Left ventricle myocardium inferior (tissue), 1 donor: ENCODE data around the gene KCNG3. TPM values are rescaled to one million over a fixed set of nuclear protein-coding genes. Genes with fewer than 3 reads are reported as not detected.

Experiments
- DNase-seq: peaks from one replicate; pipeline ENCODE4 v3.0.0-alpha.2; 2020
- H3K27ac ChIP-seq: fragments of 200-600 bp; replicated peaks from 2 replicates; pipeline ENCODE4 v1.8.0; 2021
- H3K27me3 ChIP-seq: fragments of 200-600 bp; 2 replicates; pipeline ENCODE4 v1.8.0; 2021; ENCODE audit warnings: low read depth
- H3K36me3 ChIP-seq: fragments of 200-600 bp; 2 replicates; pipeline ENCODE4 v1.8.0; 2021
- H3K4me1 ChIP-seq: fragments of 200-600 bp; 2 replicates; pipeline ENCODE4 v1.8.0; 2021
- H3K4me3 ChIP-seq: fragments of 200-600 bp; 2 replicates; pipeline ENCODE4 v1.8.0; 2021; ENCODE audit warnings: mild to moderate bottlenecking, moderate library complexity
- H3K9me3 ChIP-seq: fragments of 200-600 bp; replicated peaks from 2 replicates; pipeline ENCODE4 v1.8.0; 2021
- CTCF ChIP-seq: fragments of 200-600 bp; IDR thresholded peaks from 2 replicates; pipeline ENCODE4 v1.8.0; 2021; ENCODE audit warnings: antibody characterized with exemption, mild to moderate bottlenecking, borderline replicate concordance
- intact Hi-C: fragments of 100-400 bp; cut with micrococcal nuclease; formaldehyde crosslinking; loops from one replicate; pipeline ENCODE4 v1.11.0; 2022
- total RNA-seq: library from RNA; stranded (reverse); fragmentation: NEBNext Ultra II Directional; extraction: Animal tissue kit (Norgen Biotek cat#: 25700); gene quantifications from one replicate; pipeline ENCODE4 v1.2.1, GENCODE V29; 2021
- donor health status: DM: no; HTN: yes; CAD: no; lungs with severe emphysema.

Gene KCNG3
- total RNA-seq, 1 donor from 2014 or later = not detected

DNA sequence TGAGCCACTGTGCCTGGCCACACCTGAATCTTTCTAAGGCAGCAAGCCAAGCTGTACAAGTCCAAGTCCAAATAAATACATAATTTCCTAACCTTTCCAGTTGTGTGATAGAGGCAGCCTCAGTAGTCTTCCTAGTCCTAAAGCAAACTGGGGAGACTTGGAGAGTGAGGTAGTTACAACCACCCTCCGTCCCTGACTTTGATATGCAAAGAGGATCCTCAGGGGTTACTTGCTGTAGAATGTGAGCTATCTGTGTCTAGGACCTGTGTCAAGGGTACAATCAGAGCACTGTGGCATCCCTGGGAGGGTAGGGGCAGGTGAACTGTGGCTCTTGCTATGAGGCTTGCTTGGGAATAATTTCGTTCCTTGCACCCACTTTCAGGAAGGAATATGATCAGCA lies 28.3 kb upstream of the KCNG3 start:
- no peak for DNase-seq
- Histone ChIP-seq H3K4me1 (no peaks in the 10 kb centered on the region), H3K4me3 (no peak overlapping the region), H3K27ac (no peak overlapping the region), H3K36me3 (no peaks in the 10 kb centered on the region), H3K27me3 (peaks cover 4% of the 10 kb centered on the region), H3K9me3 (no peaks in the 10 kb centered on the region)
- intact Hi-C loops = no loop called here
- no peak for TF ChIP-seq CTCF

- DNase-seq = no peak
- H3K4me1 ChIP-seq = no peaks in the 10 kb centered on the region
- no peak overlapping the region for H3K27ac ChIP-seq
- TF ChIP-seq CTCF = no peak
- H3K4me3 ChIP-seq = no peak overlapping the region
- intact Hi-C loops = no loop called here
- H3K9me3 ChIP-seq = no peaks in the 10 kb centered on the region
- H3K36me3 ChIP-seq = no peaks in the 10 kb centered on the region
- peaks cover 4% of the 10 kb centered on the region for H3K27me3 ChIP-seq
Observed at GRCh38 chr2:42519624-42520023, 25.8 kb upstream of the KCNG3 start.

DNA sequence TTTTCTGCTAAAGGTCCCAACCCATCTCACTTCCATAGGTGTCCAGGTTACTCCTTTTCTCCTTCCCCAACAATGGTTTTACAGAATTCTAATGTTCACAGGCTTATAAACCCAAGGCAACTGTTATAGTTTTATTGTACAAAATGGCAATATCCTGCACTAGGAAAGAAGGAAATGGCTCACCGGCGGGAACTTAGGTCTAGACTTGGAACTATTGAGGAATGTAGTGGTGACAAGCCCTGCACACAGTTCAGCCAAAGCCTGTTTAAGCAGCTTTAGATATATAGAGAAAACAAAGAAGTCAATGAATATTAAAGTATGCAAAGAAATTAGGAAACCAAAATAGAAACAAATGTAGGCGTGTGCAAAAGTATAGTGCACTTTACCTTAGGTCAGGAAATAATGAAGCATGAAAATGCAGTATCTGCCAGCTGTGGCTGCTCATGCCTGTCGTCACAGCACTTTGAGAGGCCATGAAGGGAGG lies 22.7 kb upstream of the KCNG3 start:
- no peaks in the 10 kb centered on the region for H3K9me3 ChIP-seq
- no peak overlapping the region for H3K27ac ChIP-seq

DNA sequence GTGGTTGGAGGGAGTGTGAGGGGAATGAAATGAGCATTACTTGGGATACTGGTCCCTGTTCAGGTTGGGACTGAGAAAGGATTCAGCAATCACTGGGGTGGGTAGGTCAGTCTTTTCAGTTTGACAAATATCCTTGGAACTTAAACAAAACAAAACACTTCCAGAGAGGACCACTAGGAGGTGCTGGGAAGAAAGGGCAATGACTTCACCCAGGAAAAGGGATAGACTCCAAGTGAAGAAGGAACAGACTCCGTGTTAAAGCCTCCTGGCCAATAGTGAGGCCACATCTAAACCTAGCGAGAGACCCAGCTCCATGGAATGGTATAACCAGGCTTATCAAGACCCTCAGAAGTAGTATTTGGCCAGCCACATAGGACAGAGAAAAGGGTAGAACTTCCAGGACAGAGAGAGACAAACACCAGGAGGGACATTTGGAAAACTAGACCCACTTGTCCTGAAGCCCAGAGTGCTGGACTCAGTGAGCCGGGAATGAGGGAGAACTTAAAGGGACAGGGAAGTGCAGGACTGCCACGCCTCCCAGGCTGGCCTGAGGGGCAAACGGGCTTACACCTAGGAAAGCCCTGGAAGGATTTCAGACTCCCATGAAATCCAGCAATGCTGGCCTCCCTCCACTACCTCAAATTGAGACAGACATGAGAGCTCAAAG lies 19.6 kb upstream of the KCNG3 start:
- intact Hi-C loops = no loop called here
- Histone ChIP-seq H3K36me3 (no peaks in the 10 kb centered on the region), H3K27ac (no peak overlapping the region), H3K4me1 (no peaks in the 10 kb centered on the region), H3K4me3 (no peak overlapping the region), H3K9me3 (no peaks in the 10 kb centered on the region), H3K27me3 (peaks cover 7% of the 10 kb centered on the region)
- peak; percentile 68 for TF ChIP-seq CTCF
- DNase-seq = no peak

More for the DNA sequence above, 22.7 kb upstream of the KCNG3 start:
- no peak for TF ChIP-seq CTCF
- DNase-seq = no peak
- Histone ChIP-seq H3K4me1 (no peaks in the 10 kb centered on the region), H3K4me3 (no peak overlapping the region), H3K36me3 (no peaks in the 10 kb centered on the region), H3K27me3 (no peaks in the 10 kb centered on the region)
- intact Hi-C loops = no loop called here

DNA sequence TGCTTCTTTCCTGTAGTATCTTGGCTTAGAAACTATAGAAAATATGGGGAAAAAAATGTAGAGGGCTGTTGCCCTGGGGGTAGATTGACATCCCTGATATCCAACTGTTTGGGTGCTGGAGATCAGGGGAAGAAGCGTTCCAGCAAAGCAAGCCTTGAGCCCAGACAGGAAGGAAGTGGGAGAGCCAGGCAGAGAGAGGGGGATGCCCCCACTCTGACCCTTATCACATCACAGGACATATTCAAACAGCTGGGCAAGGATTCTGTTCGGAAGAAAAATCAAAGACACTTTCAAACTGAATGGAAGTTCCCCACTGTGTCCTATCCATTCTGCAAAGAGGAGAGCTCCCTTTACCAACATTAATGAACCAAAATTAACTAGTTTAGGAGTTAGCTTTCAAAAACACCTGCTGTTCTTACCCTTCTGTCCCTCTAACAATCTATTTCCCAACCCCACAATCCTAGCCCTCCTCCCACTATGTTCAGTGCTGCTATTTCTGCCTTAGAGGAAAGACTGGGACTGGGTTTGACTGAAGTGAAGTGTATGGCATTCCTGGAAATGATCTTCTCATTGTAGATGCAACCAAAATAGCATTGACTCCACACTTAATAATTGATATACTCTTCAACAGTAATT lies 16.9 kb upstream of the KCNG3 start:
- Histone ChIP-seq H3K4me3 (no peak overlapping the region), H3K27ac (no peak overlapping the region), H3K36me3 (no peaks in the 10 kb centered on the region), H3K4me1 (no peaks in the 10 kb centered on the region), H3K9me3 (no peaks in the 10 kb centered on the region), H3K27me3 (peaks cover 32% of the 10 kb centered on the region)
- DNase-seq = no peak
- intact Hi-C loops = no loop called here
- no peak for TF ChIP-seq CTCF
